ENCODE measurements around the gene ST8SIA4. TPM values are rescaled to one million over a fixed set of nuclear protein-coding genes. Genes with fewer than 3 reads are reported as not detected.

The ST8SIA4 gene
- total RNA-seq, 2 experiments from 2014 or later, result 17.8 to 19.5 TPM

DNA sequence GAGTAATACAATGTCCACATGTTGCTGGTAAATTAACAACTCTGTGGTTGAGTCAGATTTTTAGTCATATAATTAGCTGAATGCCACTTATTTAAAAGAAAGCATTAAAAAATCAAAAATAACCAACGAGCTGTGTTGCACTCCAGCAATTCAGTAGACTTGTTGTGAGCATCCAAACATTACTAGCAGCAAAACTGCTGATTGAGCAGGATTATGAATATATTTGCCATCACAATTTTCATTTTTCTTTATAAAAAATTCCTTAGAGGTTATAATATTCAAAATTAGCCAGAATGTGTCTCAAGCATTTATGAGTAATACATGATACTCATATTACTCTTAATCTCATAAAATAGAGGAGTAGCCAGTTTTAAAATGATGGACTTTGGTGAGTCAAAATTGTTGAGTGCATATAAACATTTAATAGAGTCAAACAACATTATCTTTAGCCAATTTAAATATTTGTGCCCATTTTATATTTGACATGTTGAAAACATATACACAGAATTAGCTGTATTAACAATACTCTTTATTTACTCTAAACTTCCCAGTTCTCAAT, 44.0 kb downstream of the ST8SIA4 start:
- ChIA-PET CTCF (interaction anchor here (0.9 to 1.2 kb wide), 2 partner anchors 17 to 42 kb away, joined by 3 read pairs; no protein-coding TSS in a partner anchor), POLR2A (interaction anchor here (1.5 kb wide), 1 partner anchor 44 kb away, joined by 4 read pairs; the partner anchor contains the start of gene ST8SIA4)
- intact Hi-C loops (cut with DNase I, micrococcal nuclease), result no loop called here

DNA sequence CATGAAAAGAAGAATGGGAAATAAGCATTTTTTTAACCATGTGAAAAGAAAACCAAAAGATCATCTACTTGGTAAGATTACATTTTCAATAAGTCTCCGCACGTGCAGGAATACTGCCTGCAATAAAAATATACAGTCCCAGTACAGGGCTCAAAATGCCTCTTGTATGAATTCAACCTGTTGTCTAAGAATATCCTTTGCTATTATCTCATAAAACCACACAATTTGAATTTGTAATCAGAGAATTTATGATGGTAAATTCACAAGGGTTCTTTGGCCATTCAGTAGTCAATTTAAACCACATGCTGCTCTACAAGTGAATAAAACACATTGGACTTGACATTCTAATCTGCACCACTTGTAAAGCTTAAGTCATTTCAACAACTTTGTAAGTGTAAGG, 46.6 kb downstream of the ST8SIA4 start:
- peaks cover 45% of the 10 kb centered on the region for H3K36me3 Mint-ChIP-seq (ENCODE audit: low read depth)
- H3K27ac Mint-ChIP-seq, result peak overlapping the region; percentile 22

More for the DNA sequence above, 44.0 kb downstream of the ST8SIA4 start:
- Histone ChIP-seq H3K4me3 (ENCODE audit: low read length) (no peak overlapping the region), H3K36me3 (ENCODE audit: insufficient read depth, low read length) (peaks cover 22% of the 10 kb centered on the region), H3K4me1 (ENCODE audit: insufficient read depth, low read length) (no peaks in the 10 kb centered on the region), H3K27ac (ENCODE audit: low read depth in 1 of 2, low read length in 2 of 2) (no peak overlapping the region), H3K9me3 (ENCODE audit: control insufficient read depth in 1 of 2, insufficient read depth in 1 of 2, low read length in 2 of 2) (no peaks in the 10 kb centered on the region), H3K27me3 (ENCODE audit: control insufficient read depth in 1 of 2, insufficient read depth in 2 of 2, low read length in 2 of 2) (no peaks in the 10 kb centered on the region)
- no peaks in the 10 kb centered on the region for H3K9me3 Mint-ChIP-seq
- peaks cover 39% of the 10 kb centered on the region for H3K36me3 Mint-ChIP-seq (ENCODE audit: low read depth)
- ATAC-seq (ENCODE audit: poor library complexity), result no peak
- H3K4me1 Mint-ChIP-seq (ENCODE audit: low read depth), result peaks cover 69% of the 10 kb centered on the region
- DNase-seq, result no peak
- no peak overlapping the region for H3K4me3 Mint-ChIP-seq
- no peaks in the 10 kb centered on the region for H3K27me3 Mint-ChIP-seq
- H3K27ac Mint-ChIP-seq, result no peak overlapping the region
- TF ChIP-seq, protein P1, sequence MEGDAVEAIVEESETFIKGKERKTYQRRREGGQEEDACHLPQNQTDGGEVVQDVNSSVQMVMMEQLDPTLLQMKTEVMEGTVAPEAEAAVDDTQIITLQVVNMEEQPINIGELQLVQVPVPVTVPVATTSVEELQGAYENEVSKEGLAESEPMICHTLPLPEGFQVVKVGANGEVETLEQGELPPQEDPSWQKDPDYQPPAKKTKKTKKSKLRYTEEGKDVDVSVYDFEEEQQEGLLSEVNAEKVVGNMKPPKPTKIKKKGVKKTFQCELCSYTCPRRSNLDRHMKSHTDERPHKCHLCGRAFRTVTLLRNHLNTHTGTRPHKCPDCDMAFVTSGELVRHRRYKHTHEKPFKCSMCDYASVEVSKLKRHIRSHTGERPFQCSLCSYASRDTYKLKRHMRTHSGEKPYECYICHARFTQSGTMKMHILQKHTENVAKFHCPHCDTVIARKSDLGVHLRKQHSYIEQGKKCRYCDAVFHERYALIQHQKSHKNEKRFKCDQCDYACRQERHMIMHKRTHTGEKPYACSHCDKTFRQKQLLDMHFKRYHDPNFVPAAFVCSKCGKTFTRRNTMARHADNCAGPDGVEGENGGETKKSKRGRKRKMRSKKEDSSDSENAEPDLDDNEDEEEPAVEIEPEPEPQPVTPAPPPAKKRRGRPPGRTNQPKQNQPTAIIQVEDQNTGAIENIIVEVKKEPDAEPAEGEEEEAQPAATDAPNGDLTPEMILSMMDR (IDR thresholded peaks at IDR 0.05), result no peak

DNA sequence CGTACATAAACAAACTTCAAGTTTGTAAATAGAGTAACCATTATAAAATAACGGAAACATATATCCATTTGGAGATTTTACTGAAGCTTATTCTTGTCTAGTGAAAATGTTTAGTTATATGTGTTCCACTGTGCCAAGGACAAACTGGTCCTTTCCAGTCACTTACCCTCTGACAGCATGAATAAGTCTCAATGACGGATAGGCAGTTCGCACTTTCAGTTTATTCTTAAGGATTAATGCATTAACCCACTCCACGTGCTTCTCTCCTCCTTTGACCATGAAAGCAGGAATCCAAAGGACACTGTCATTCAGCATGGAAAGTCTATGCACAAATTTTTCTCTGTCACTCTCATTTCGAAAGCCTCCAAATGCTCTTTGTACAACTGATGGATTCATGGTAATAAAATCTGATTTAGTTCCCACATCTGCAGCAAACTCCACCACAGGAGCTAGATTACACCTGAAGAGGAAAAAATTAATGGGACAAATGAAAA, 47.1 kb downstream of the ST8SIA4 start:
- no peak for ATAC-seq (ENCODE audit: poor library complexity)
- H3K36me3 ChIP-seq (ENCODE audit: insufficient read depth, low read length), result peaks cover 8% of the 10 kb centered on the region
- Mint-ChIP-seq H3K9me3 (no peaks in the 10 kb centered on the region), H3K27me3 (no peaks in the 10 kb centered on the region), H3K36me3 (ENCODE audit: low read depth) (peaks cover 45% of the 10 kb centered on the region), H3K4me3 (no peak overlapping the region), H3K4me1 (ENCODE audit: low read depth) (peaks cover 71% of the 10 kb centered on the region), H3K27ac (peak overlapping the region; percentile 22)
- CTCF ChIA-PET, result interaction anchor here (2.2 kb wide), 1 partner anchor 44 kb away, joined by 5 read pairs; no protein-coding TSS in a partner anchor
- H3K27ac ChIP-seq (ENCODE audit: low read depth in 1 of 2, low read length in 2 of 2), result no peak overlapping the region
- H3K4me1 ChIP-seq (ENCODE audit: insufficient read depth, low read length), result no peaks in the 10 kb centered on the region
- H3K27me3 ChIP-seq (ENCODE audit: control insufficient read depth in 1 of 2, insufficient read depth in 2 of 2, low read length in 2 of 2), result no peaks in the 10 kb centered on the region
- POLR2A ChIA-PET, result interaction anchor here (1.6 to 2.4 kb wide), 2 partner anchors 45 to 48 kb away, joined by 5 to 11 read pairs; partner anchors contain the start of gene ST8SIA4
- no peak for DNase-seq
- no peaks in the 10 kb centered on the region for H3K9me3 ChIP-seq (ENCODE audit: control insufficient read depth in 1 of 2, insufficient read depth in 1 of 2, low read length in 2 of 2)
- no peak overlapping the region for H3K4me3 ChIP-seq (ENCODE audit: low read length)
- intact Hi-C loops (cut with DNase I, micrococcal nuclease), result no loop called here
- TF ChIP-seq, protein P1 (IDR thresholded peaks at IDR 0.05), result no peak

More for the DNA sequence above, 46.6 kb downstream of the ST8SIA4 start:
- Histone ChIP-seq H3K27me3 (ENCODE audit: control insufficient read depth in 1 of 2, insufficient read depth in 2 of 2, low read length in 2 of 2) (no peaks in the 10 kb centered on the region), H3K4me1 (ENCODE audit: insufficient read depth, low read length) (no peaks in the 10 kb centered on the region), H3K9me3 (ENCODE audit: control insufficient read depth in 1 of 2, insufficient read depth in 1 of 2, low read length in 2 of 2) (no peaks in the 10 kb centered on the region), H3K36me3 (ENCODE audit: insufficient read depth, low read length) (peaks cover 8% of the 10 kb centered on the region), H3K27ac (ENCODE audit: low read depth in 1 of 2, low read length in 2 of 2) (no peak overlapping the region), H3K4me3 (ENCODE audit: low read length) (no peak overlapping the region)
- no peak overlapping the region for H3K4me3 Mint-ChIP-seq
- no peaks in the 10 kb centered on the region for H3K9me3 Mint-ChIP-seq
- H3K4me1 Mint-ChIP-seq (ENCODE audit: low read depth), result peaks cover 75% of the 10 kb centered on the region
- ChIA-PET CTCF (interaction anchor here (0.9 to 2.2 kb wide), 2 partner anchors 14 to 44 kb away, joined by 3 to 5 read pairs; no protein-coding TSS in a partner anchor), POLR2A (interaction anchor here (1.6 to 2.4 kb wide), 2 partner anchors 45 to 48 kb away, joined by 5 to 11 read pairs; partner anchors contain the start of gene ST8SIA4)
- H3K27me3 Mint-ChIP-seq, result no peaks in the 10 kb centered on the region
- ATAC-seq (ENCODE audit: poor library complexity), result no peak
- no peak for DNase-seq
- intact Hi-C loops (cut with DNase I, micrococcal nuclease), result no loop called here
- TF ChIP-seq, protein P1 (IDR thresholded peaks at IDR 0.05), result no peak

Measured in CD4-positive, alpha-beta T cell (primary cell).